GM19372 (cell line): Measurements from ENCODE around the gene RPUSD1.
"Not testable (repeated sequence)": the region's sequence is repeated elsewhere in the genome, so short reads cannot be mapped to it uniquely, and the experiment has no call there.

Source experiments
- ATAC-seq: cut with Tn5 transposase; IDR thresholded peaks from one replicate; pipeline ENCODE4 v1.9.1; 2021; ENCODE audit warnings: mild to moderate bottlenecking, low read depth, moderate library complexity; ENCODE audit not compliant: unreplicated experiment

RPUSD1 gene

DNA sequence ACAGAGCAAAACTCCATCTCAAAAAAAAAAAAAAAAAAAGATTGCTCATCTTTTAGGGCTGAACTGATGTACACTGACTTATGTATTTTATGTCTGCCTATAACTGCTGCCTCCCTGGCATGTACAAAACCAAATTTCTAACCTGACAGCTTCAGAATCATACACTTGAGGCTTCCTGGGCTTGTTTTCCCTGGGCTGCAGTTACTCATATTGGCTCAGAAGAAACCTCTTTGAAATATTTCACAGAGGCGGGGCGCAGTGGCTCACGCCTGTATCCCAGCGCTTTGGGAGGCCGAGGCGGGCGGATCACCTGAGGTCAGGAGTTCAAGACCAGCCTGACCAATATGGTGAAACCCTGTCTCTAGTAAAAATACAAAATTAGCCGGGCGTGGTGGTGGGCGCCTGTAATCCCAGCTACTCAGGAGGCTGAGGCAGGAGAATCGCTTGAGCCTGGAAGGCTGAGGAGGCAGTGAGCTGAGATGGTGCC, 34.0 kb downstream of the RPUSD1 start:
- not testable (repeated sequence) for ATAC-seq

DNA sequence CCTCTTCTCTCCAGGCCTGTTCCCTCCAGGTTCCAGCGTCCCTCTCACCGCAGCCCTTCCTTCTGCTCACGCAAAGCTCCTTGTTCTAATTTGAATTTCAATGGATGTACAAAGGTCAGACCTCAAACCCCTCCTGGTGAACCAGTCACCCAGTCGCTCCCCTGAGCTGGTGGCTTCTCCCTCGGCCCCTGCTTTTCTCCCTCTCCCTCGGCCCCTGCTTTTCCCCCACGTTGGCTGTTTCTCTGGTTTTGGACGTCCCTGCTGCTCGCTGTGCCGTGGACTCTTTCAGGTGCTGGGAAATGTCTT, 36.2 kb downstream of the RPUSD1 start:
- ATAC-seq: no peak

GRCh38 chr16:751152-752006, 36.8 kb downstream of the RPUSD1 start:
- no peak for ATAC-seq

DNA sequence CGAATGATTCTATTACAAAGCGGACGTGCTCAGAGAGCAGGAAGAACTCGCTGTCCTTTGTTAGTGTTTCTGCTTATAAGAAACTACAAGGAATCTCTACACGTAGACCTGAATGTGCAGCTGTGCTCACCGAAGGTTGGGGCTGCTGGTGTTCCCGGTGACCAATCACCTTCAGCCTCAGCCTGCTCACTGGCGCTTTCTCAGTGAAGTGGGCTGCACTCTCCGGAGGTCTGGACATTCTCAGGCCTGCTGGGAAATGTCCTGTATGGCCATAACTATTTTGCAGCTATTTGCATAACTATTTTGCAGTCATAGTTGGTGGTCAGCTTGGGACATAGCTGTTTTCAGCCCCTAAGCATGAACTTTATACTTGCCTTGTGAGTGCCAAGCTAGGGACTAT, 37.7 kb downstream of the RPUSD1 start:
- ATAC-seq: no peak

- no peak for ATAC-seq
Observed at GRCh38 chr16:749010-749409, 39.2 kb downstream of the RPUSD1 start.

DNA sequence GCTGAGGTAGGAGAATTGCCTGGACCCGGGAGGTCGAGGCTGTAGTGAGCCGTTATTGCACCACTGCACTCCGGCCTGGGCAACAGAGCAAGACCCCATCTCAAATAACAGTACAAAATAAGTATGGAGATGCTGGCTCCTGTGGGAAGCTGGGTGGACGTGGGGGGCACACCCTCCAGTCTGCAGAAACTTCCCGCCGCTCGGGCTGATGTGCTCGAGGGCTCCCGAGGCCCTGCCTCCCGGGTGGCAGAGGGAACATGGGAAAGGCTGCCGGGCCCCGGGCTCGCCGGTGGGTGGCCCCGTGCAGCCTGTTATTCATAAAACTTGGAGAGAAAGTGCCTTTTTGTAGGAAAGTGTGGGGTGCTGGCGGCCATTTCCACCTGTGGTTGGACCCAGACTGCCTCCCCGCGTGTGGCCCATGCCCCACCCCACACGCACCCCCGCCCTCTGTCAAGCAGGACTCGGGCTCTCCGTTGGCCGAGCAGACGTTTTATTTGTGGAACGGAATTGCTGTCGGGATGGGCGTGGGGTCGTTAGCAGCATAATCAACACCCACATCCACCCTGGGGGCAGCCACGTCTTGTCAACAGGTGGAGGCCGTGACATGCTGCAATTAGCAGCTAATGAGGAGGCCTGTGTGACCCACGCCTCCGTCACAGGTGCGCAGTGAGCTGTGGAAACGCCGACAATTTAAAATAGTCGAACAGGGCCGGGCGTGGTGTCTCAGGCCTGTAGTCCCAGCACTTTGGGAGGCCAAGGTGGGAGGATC, 40.0 kb downstream of the RPUSD1 start:
- no peak for ATAC-seq

DNA sequence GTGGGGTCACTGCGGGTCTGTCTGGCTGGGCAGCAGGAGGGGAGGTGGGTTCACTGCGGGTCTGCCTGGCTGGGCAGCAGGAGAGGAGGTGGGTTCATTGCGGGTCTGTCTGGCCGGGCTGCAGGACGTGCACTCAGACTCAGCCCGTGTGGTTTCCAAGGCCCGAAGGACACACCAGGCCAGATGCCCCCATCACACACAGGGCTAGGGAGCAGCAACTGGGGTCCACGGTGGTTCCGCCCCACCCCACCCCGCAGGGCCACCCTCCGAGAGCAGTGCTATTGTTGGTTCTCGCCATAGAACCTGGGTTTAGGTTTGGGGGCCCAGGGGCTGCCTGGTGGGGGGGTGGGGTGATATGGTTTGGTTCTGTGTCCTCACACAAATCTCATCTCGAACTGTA, 41.5 kb downstream of the RPUSD1 start:
- ATAC-seq: no peak

DNA sequence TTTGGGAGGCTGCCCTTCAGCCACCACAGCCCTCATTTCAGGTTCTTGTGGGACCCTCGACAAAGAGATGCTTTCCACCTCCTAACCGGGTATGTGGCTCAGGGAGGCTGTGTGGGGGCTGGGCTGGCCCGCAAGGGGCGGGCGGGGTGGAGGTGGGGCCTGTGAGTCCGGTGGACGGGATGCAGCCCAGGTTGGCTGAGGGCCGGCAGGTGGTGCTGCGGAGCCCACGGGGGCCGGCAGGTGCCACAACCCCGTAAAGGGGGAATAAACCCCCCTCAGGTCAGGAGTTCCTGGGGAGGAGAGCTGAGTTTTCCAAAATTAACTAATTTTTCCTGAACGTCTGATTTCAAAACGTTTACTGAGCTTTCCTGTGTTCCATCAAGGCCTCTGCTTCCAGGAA, 42.4 kb downstream of the RPUSD1 start:
- no peak for ATAC-seq

GRCh38 chr16:743794-744500, 44.2 kb downstream of the RPUSD1 start:
- ATAC-seq: no peak

- not testable (repeated sequence) for ATAC-seq
Observed at GRCh38 chr16:742894-743293, 45.3 kb downstream of the RPUSD1 start.

GRCh38 chr16:741986-742629, 46.1 kb downstream of the RPUSD1 start:
- no peak for ATAC-seq

DNA sequence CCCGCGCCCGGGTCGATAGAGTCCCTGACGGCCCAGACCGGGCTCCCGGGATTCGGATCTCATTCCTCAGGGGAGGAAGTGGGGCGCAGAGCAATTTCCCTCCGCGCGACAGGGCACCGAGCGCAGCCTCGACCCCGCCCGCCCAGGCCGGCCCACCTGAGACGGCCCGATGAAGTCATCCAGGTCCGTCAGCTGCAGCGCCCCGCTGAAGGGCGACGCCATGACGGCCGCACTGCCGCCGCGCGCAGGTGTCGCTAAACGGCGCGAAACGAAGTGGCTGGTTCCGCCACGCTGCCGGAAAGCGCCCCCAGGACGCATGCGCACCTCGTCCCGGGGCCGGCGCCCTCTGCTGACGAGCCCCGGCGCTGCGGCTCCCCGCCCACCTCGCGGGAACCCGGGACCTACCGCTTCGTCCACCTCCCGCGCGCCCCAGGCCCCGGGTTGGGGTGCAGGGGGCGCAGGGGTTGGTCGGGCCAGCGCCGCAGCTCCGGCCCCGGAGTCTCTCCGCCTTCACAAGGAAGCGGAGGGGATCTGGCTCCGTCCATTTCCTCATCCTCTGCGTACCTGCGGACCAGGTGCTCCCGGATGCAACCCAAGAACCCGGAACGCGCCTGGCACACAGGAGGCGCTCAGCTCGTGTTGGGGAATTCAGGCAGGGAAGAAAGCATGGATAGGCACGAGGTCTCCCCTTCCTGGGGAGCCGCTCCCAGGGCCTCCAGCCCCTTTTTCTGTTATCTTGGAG, 47.2 kb downstream of the RPUSD1 start, which contains the start of gene CIAO3:
Gene CIAO3, minus strand, starts transcription at position 234 of the 742 bp plus-strand sequence. Its CDS starts 12 bp downstream, at position 222.
- peak; percentile 77 for ATAC-seq

- ATAC-seq: peak; percentile 5
Observed at GRCh38 chr16:740459-740763, 47.8 kb downstream of the RPUSD1 start.

DNA sequence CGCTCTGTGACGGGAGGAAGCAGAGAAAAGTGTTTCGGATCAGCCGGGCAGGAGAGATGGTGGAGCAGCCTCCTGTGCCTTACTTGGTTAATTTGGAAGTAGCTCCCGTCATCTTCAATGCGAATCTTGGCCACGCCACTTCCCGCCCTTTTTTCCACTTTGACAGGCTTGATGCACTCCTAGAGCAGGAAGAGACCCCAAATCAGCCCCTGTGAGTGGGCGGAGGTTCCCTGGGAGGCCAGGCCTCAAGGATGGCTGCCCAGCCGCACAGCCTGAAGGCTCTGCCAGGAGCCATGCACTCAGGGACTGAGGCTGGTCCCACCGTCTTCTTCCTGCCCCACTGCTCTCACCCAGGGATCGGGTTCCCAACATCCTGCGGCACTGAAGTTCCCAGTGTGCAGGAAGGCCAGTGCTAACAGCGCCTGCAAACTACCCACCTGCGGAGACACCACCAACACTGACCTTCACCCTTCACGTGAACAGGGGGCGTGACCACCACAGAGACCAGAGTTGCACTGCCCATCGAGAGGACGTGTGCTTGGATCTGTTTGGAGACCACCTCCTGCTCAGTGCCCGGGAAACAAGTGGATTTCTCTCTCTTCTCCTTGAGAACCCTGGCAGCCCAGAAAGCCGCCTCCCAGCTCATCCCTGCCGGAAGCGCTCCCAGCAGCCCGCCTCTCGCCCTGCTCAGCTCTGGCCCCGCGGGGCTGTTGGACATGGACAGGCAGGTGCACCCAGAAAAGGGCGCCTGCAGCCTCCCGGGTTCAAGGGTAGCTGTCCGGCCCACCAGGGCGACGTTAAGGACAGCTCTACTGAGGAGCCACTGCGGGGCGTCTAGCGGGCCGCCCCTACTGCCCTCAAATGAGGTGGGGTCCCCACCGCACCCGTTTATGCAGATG, 48.4 kb downstream of the RPUSD1 start:
- ATAC-seq: no peak

DNA sequence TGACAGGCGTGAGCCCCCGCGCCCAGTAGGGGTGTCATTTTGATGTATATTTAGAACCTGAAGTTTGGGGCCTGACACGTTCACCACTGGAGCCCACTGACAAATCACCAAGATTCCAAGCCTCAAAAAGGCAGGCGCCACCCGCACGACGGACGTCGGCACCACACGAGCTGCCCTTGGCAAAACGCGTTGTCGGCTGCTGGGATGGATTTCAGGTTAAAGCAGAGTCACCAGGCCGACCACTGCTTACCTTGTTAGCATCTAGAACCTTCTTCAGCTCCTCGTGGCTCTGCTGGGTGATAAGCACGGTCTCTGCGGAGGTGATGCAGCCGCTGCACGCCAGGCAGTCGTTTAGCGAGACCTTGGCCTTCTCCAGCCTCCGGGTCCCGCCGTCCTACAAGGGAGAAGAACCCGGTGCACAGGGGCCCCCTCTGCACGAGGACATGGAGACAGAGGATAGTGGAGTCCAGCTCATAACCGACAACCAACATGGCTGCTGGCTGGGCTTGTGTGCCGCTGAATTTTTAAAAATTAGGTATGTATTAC, 51.2 kb downstream of the RPUSD1 start:
- no peak for ATAC-seq

DNA sequence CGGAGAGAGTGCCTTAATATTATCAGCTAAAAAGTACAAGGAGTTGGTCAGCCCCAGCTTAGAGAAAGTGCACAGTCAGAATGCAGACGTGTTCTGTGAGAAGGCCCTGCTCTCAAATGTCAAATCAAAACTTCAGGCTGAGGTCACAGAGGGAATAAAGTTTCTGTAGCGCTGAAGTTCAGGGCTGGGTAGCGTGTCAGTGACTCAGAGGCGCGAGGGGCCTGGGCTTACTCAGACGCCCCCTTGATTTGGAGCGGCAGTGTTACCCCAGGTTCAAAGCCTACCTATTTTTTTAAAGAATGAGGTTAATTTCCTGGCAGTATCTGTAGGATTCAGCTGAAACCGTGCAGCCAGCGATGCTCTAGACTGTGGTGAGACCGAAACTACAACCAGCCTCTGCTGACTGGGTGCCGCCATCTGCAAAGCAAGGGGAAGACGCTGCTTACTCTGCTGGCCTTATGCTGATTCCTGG, 52.2 kb downstream of the RPUSD1 start:
- ATAC-seq: no peak

- ATAC-seq: no peak
Observed at GRCh38 chr16:734981-735881, 53.0 kb downstream of the RPUSD1 start.
